ENCODE results near the gene DUSP28. TPM values are rescaled to one million over a fixed set of nuclear protein-coding genes. Genes with fewer than 3 reads are reported as not detected.

The DUSP28 gene
- total and polyA plus RNA-seq, 2 of the 13 experiments (the other 11 are each of a cell fraction or from before 2014, with no cell fraction given) = 5.2 to 8.6 TPM

DNA sequence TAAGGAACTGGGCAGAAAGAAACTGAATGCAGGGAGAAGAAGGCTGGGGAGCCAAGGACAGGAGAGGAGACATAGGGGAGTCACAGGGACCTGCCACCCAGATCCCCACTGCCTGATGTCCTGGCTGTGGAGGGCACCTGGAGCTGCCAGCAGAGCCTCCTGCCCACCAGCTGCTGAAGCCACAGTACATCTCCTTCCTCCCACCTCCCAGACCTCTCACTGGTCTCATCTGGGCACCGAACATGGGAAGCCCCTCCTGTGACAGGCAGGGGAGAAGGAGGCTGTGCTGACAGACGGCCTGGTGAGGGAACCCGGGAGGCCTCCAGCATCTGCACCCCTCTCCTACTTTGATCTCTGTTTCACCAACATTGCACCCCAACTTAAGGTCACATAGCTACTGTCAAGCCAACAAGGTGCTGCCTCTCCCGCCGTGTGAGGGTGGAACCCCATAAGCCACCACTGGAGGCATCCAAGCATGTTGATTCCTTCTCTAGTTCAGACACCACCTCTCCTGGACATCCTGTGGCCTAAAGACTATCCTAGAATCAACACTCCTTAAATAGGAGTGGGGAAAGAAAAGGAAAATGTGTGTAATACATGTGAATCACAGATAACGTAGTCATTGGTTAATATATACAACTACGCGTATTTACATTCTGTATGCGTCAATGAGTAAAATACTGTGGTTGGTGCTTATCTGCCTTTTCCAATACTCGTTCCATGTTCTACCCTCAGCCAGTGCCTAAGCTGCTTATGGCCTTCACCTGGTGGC is 4.6 kb downstream of the DUSP28 start (continued):
- TF ChIP-seq DMTF1 (CRISPR knock-in tag; IDR thresholded peaks at IDR 0.05) = no peak
- TF ChIP-seq, protein P1, sequence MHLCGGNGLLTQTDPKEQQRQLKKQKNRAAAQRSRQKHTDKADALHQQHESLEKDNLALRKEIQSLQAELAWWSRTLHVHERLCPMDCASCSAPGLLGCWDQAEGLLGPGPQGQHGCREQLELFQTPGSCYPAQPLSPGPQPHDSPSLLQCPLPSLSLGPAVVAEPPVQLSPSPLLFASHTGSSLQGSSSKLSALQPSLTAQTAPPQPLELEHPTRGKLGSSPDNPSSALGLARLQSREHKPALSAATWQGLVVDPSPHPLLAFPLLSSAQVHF (CRISPR knock-in tag; IDR thresholded peaks at IDR 0.05) = no peak
- TF ChIP-seq, protein P2, sequence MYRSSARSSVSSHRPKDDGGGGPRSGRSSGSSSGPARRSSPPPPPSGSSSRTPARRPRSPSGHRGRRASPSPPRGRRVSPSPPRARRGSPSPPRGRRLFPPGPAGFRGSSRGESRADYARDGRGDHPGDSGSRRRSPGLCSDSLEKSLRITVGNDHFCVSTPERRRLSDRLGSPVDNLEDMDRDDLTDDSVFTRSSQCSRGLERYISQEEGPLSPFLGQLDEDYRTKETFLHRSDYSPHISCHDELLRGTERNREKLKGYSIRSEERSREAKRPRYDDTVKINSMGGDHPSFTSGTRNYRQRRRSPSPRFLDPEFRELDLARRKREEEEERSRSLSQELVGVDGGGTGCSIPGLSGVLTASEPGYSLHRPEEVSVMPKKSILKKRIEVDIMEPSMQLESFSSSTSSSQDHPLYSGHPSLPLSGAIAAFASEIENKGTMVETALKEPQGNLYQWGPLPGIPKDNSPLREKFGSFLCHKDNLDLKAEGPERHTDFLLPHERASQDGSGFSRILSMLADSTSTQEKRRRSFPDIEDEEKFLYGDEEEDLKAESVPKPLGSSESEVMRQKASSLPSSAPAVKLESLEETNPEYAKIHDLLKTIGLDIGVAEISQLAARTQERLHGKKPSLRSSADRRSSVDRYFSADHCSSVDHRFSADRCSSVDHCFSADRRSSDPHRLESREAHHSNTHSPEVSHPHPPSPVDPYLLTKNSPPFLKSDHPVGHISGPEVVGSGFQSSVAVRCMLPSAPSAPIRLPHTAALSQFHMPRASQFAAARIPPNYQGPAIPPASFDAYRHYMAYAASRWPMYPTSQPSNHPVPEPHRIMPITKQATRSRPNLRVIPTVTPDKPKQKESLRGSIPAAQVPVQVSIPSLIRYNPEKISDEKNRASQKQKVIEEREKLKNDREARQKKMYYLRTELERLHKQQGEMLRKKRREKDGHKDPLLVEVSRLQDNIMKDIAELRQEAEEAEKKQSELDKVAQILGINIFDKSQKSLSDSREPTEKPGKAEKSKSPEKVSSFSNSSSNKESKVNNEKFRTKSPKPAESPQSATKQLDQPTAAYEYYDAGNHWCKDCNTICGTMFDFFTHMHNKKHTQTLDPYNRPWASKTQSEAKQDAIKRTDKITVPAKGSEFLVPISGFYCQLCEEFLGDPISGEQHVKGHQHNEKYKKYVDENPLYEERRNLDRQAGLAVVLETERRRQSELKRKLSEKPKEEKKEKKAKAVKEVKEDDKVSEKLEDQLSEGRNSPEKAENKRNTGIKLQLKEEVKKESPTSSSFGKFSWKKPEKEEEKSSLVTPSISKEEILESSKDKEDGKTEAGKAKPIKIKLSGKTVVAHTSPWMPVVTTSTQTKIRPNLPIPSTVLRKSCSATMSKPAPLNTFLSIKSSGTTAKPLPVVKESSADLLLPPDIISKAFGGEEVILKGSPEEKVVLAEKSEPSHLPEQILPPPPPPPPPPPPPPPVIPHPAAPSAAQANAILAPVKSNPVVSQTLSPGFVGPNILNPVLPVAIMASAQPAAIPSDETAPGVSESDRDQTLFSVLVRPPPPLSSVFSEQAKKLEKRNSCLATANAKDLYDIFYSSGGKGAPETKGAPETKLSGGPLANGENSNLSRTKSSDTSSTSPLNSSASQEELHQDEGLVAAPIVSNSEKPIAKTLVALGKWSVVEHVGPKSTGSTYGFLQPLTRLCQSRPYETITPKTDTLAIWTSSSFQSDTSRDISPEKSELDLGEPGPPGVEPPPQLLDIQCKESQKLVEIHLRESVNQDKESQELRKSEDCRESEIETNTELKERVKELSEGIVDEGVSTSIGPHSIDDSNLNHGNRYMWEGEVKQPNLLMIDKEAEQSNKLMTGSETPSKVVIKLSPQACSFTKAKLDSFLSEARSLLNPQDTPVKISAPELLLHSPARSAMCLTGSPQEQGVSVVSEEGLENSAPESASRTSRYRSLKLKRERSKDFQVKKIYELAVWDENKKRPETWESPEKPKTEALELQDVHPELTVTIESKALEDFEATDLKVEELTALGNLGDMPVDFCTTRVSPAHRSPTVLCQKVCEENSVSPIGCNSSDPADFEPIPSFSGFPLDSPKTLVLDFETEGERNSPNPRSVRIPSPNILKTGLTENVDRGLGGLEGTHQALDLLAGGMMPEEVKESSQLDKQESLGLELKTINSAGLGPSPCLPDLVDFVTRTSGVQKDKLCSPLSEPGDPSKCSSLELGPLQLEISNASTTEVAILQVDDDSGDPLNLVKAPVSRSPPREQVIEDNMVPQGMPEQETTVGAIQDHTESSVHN (CRISPR knock-in tag; IDR thresholded peaks at IDR 0.05) = no peak
- TF ChIP-seq XBP1 (CRISPR knock-in tag; IDR thresholded peaks at IDR 0.05) = no peak
- no peak for TF ChIP-seq KDM3A (CRISPR knock-in tag; IDR thresholded peaks at IDR 0.05; ENCODE audit: low read depth)
- TF ChIP-seq, protein P3, sequence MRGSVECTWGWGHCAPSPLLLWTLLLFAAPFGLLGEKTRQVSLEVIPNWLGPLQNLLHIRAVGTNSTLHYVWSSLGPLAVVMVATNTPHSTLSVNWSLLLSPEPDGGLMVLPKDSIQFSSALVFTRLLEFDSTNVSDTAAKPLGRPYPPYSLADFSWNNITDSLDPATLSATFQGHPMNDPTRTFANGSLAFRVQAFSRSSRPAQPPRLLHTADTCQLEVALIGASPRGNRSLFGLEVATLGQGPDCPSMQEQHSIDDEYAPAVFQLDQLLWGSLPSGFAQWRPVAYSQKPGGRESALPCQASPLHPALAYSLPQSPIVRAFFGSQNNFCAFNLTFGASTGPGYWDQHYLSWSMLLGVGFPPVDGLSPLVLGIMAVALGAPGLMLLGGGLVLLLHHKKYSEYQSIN (CRISPR knock-in tag; IDR thresholded peaks at IDR 0.05; ENCODE audit: borderline replicate concordance) = no peak
- TF ChIP-seq CHCHD3 (CRISPR knock-in tag; IDR thresholded peaks at IDR 0.05) = 0 out of 2 replicates have a peak, but pooled peaks have one; percentile 54
- TF ChIP-seq ZNF570 (CRISPR knock-in tag; IDR thresholded peaks at IDR 0.05; ENCODE audit: borderline replicate concordance) = no peak
- no peak for TF ChIP-seq ATF1 (CRISPR knock-in tag; IDR thresholded peaks at IDR 0.05)
- TF ChIP-seq ZNF335 (CRISPR knock-in tag; IDR thresholded peaks at IDR 0.05) = no peak
- no peak for TF ChIP-seq CBFB (CRISPR knock-in tag; IDR thresholded peaks at IDR 0.05)
- TF ChIP-seq NRL (CRISPR knock-in tag; IDR thresholded peaks at IDR 0.05; ENCODE audit: borderline replicate concordance) = 0 out of 2 replicates have a peak, but pooled peaks have one; percentile 53
- no peak for TF ChIP-seq CEBPG (CRISPR knock-in tag; IDR thresholded peaks at IDR 0.05)
- TF ChIP-seq MIER2 (CRISPR knock-in tag; IDR thresholded peaks at IDR 0.05) = no peak
- TF ChIP-seq SAFB2 (CRISPR knock-in tag; IDR thresholded peaks at IDR 0.05; ENCODE audit: borderline replicate concordance, low read depth) = peak; percentile 56; the same call in 1 of the 2 replicates
